ENCODE measurements around the gene RHOT1.
"Not testable (repeated sequence)": the region's sequence is repeated elsewhere in the genome, so short reads cannot be mapped to it uniquely, and the experiment has no call there.

RHOT1 gene

GRCh38 chr17:32142038-32142856, at the start of gene RHOT1:
Gene RHOT1, plus strand, starts transcription at chr17:32142502. Its CDS starts 191 bp downstream, at chr17:32142693.
- peak; percentile 58 for DNase-seq (ENCODE audit: low read depth)

GRCh38 chr17:32099686-32100085, 42.6 kb upstream of the RHOT1 start:
- no peak for DNase-seq (ENCODE audit: low read depth)

- not testable (repeated sequence) for DNase-seq (ENCODE audit: low read depth)
These were observed 42.0 kb upstream of the RHOT1 start for GRCh38 chr17:32100323-32100722.

- DNase-seq (ENCODE audit: low read depth): no peak
These were observed 41.2 kb upstream of the RHOT1 start for GRCh38 chr17:32100971-32101631.

GRCh38 chr17:32102172-32102571, 40.1 kb upstream of the RHOT1 start:
- no peak for DNase-seq (ENCODE audit: low read depth)

GRCh38 chr17:32102646-32103186, 39.6 kb upstream of the RHOT1 start:
- DNase-seq (ENCODE audit: low read depth): no peak

- DNase-seq (ENCODE audit: low read depth): no peak
These were observed 38.7 kb upstream of the RHOT1 start for GRCh38 chr17:32103476-32104113.

- no peak for DNase-seq (ENCODE audit: low read depth)
These were observed 38.1 kb upstream of the RHOT1 start for GRCh38 chr17:32104158-32104557.

- DNase-seq (ENCODE audit: low read depth): not testable (repeated sequence)
These were observed 35.8 kb upstream of the RHOT1 start for GRCh38 chr17:32106471-32106981.

- not testable (repeated sequence) for DNase-seq (ENCODE audit: low read depth)
These were observed 35.1 kb upstream of the RHOT1 start for GRCh38 chr17:32107194-32107593.

- DNase-seq (ENCODE audit: low read depth): no peak
These were observed 31.7 kb upstream of the RHOT1 start for GRCh38 chr17:32110596-32110995.

- DNase-seq (ENCODE audit: low read depth): peak; percentile 6
These were observed 31.0 kb upstream of the RHOT1 start for GRCh38 chr17:32111141-32111771.

- DNase-seq (ENCODE audit: low read depth): no peak
These were observed 29.9 kb upstream of the RHOT1 start for GRCh38 chr17:32112416-32112815.

- no peak for DNase-seq (ENCODE audit: low read depth)
These were observed 27.8 kb upstream of the RHOT1 start for GRCh38 chr17:32114536-32114935.

- not testable (repeated sequence) for DNase-seq (ENCODE audit: low read depth)
These were observed 26.8 kb upstream of the RHOT1 start for GRCh38 chr17:32115546-32115945.

GRCh38 chr17:32116937-32117336, 25.4 kb upstream of the RHOT1 start:
- DNase-seq (ENCODE audit: low read depth): no peak

- no peak for DNase-seq (ENCODE audit: low read depth)
These were observed 24.9 kb upstream of the RHOT1 start for GRCh38 chr17:32117399-32117798.

- not testable (repeated sequence) for DNase-seq (ENCODE audit: low read depth)
These were observed 24.2 kb upstream of the RHOT1 start for GRCh38 chr17:32118088-32118487.

- DNase-seq (ENCODE audit: low read depth): no peak
These were observed 23.5 kb upstream of the RHOT1 start for GRCh38 chr17:32118835-32119234.

GRCh38 chr17:32120141-32120540, 22.2 kb upstream of the RHOT1 start:
- no peak for DNase-seq (ENCODE audit: low read depth)

GRCh38 chr17:32120716-32121115, 21.6 kb upstream of the RHOT1 start:
- no peak for DNase-seq (ENCODE audit: low read depth)

GRCh38 chr17:32123782-32124181, 18.5 kb upstream of the RHOT1 start:
- no peak for DNase-seq (ENCODE audit: low read depth)

All from stimulated activated CD8-positive, alpha-beta memory T cell treated with anti-CD3 and anti-CD28 coated beads, Interleukin-4, amount 100 ng/mL, for 24 hours (primary cell).